ENCODE measurements around the gene AHI1. TPM values are rescaled to one million over a fixed set of nuclear protein-coding genes. Genes with fewer than 3 reads are reported as not detected.
"Not testable (repeated sequence)": the region's sequence is repeated elsewhere in the genome, so short reads cannot be mapped to it uniquely, and the experiment has no call there.

The AHI1 gene
- total RNA-seq, 1 donor from 2014 or later: 45.5 TPM

- no peak for DNase-seq
Observed at GRCh38 chr6:135258970-135259369, 238.6 kb downstream of the AHI1 start.

- no peak for DNase-seq
Observed at GRCh38 chr6:135257631-135258405, 239.7 kb downstream of the AHI1 start.

GRCh38 chr6:135256866-135257265, 240.7 kb downstream of the AHI1 start:
- no peak for DNase-seq

DNA sequence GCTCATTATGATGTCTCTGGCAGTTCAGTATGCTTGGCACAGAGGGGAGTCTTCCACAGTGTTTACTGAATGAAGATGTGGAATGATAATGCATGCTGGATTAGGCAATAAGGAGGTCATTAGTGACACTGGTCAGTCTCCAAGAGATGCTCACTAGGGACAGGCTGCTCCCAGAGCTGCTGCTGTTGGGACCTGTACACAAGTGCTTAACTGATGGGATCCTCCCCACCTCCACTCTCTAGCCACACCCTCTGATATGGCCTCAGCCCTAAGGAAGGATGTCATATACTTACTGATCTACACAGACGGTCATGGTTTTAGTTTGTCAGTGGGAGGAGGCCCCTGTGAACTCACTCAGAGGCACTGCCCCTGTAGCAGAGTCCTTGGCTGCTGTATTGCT, 243.1 kb downstream of the AHI1 start:
- no peak for DNase-seq

GRCh38 chr6:135251498-135252441, 245.8 kb downstream of the AHI1 start:
- DNase-seq: no peak

GRCh38 chr6:135250751-135251497, 246.6 kb downstream of the AHI1 start:
- no peak for DNase-seq

- no peak for DNase-seq
Observed at GRCh38 chr6:135250234-135250633, 247.3 kb downstream of the AHI1 start.

- not testable (repeated sequence) for DNase-seq
Observed at GRCh38 chr6:135246412-135247012, 251.0 kb downstream of the AHI1 start.

GRCh38 chr6:135244805-135245204, 252.7 kb downstream of the AHI1 start:
- no peak for DNase-seq

- DNase-seq: no peak
Observed at GRCh38 chr6:135243871-135244796, 253.4 kb downstream of the AHI1 start.

DNA sequence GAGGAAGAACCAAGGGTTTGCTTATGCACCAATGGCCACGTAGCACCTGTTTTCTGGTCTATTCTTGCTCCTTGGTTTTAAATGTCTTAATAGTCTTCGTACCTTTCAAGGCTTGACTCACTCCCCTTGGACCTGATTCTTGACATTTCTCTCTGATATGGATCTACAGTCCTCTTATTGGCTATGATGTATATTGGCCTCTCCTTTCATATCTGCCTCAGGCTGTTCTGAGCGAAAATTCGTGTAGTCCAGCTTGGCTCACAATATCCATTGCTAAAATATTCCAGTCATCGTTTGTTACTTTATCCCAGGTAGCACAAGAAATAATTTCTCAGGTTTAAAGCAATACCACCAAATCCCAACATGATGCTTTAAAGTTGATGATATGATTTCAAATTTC, 256.8 kb downstream of the AHI1 start:
- no peak for DNase-seq

GRCh38 chr6:135236732-135237131, 260.8 kb downstream of the AHI1 start:
- no peak for DNase-seq

GRCh38 chr6:135236319-135236718, 261.2 kb downstream of the AHI1 start:
- DNase-seq: no peak

DNA sequence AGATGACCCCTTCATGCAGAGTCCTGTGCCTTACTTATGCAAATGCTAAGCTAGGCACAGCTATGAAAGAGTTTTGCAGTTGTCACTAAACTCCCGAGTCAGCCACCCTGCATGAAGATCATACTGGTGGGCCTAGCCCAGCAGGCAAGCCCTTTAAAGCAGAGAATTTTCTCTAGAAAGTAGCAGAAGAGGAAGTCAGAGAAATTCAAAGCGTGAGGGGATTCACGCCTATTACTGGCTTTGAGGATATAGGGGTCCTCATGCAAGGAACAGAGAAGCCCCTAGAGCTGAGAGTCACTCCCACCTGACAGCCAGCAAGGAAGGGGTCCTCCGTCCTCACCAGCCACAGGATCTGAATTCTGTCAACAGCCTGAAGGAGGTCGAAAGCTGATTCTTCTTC, 261.8 kb downstream of the AHI1 start:
- DNase-seq: no peak

DNA sequence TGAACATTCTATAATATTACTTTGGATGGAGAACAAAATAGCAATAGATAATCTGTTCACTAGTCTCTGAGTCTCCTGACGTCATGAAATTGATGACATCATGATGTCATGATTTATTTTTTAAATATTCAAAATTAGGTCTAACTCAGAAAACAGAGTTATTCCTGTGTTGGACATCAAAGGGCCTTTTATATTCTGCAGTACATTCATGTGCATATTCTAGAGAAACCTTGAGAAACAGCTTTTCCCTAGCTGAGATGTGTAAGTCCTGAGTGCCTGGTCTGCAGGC, 263.1 kb downstream of the AHI1 start:
- DNase-seq: no peak

- DNase-seq: no peak
Observed at GRCh38 chr6:135233686-135234491, 263.7 kb downstream of the AHI1 start.

Data from skin of body (tissue), 2 donors.